IMR-90 (cell line): Measurements from ENCODE around the gene DDAH2. TPM values are rescaled to one million over a fixed set of nuclear protein-coding genes. Genes with fewer than 3 reads are reported as not detected.
A peak's percentile ranks its signal among the peaks of the same experiment; 100 is the strongest.

Experiments
- ATAC-seq: fragments of 200-7000 bp; cut with Tn5 transposase; 2 replicates; pipeline ENCODE4 v1.9.1; 2020; ENCODE audit warnings: low read depth, mild to moderate bottlenecking, moderate library complexity
- BruUV-seq: library from RNA; stranded (reverse); fragments of 400-500 nt; replicated peaks from 2 replicates; lab custom pipeline; 2021; lab: Mats Ljungman, UMichigan
- CTCF ChIA-PET: fragments of 300-600 bp; formaldehyde crosslinking; extraction: SDS; loops from one replicate; lab custom pipeline; 2021; ENCODE audit warnings: antibody characterized with exemption; lab: Yijun Ruan, JAX
- POLR2A ChIA-PET: fragments of 300-600 bp; sonication (Branson Sonifier 250); formaldehyde crosslinking; loops from one replicate; lab custom pipeline; 2022; ENCODE audit warnings: antibody characterized with exemption; ENCODE audit not compliant: unreplicated experiment; lab: Charles Lee
- DNase-seq: peaks from one replicate; pipeline ENCODE4 v3.0.0; 2013
- H2AFZ ChIP-seq: replicated peaks from 2 replicates; pipeline ENCODE3; 2013; ENCODE audit warnings: low read length, mild to moderate bottlenecking; ENCODE audit not compliant: poor library complexity
- H2AK5ac ChIP-seq: 2 replicates; pipeline ENCODE4 v1.6.1; 2013; ENCODE audit warnings: low read depth, low read length, inconsistent platforms
- H2AK9ac ChIP-seq: replicated peaks from 2 replicates; pipeline ENCODE3; 2013; ENCODE audit warnings: mild to moderate bottlenecking, low read depth, low read length, moderate library complexity; ENCODE audit not compliant: poor library complexity
- H2BK120ac ChIP-seq: 2 replicates; pipeline ENCODE4 v1.6.1; 2013; ENCODE audit warnings: low read depth, low read length, inconsistent platforms
- H2BK15ac ChIP-seq: 3 replicates; pipeline ENCODE4 v1.6.1; 2013; ENCODE audit warnings: low read depth, low read length, inconsistent platforms
- H2BK20ac ChIP-seq: 2 replicates; pipeline ENCODE4 v1.6.1; 2013; ENCODE audit warnings: low read depth, mild to moderate bottlenecking, inconsistent platforms, low read length, moderate library complexity
- H2BK5ac ChIP-seq: 2 replicates; pipeline ENCODE4 v1.6.1; 2013; ENCODE audit warnings: mild to moderate bottlenecking, low read depth, low read length, inconsistent platforms; ENCODE audit not compliant: poor library complexity, severe bottlenecking
- H3K14ac ChIP-seq: replicated peaks from 2 replicates; pipeline ENCODE4 v1.6.1; 2013; ENCODE audit warnings: low read depth, low read length, inconsistent platforms
- H3K18ac ChIP-seq: 2 replicates; pipeline ENCODE4 v1.6.1; 2013; ENCODE audit warnings: low read depth, low read length, control low read depth
- H3K23ac ChIP-seq: 2 replicates; pipeline ENCODE4 v1.6.1; 2013; ENCODE audit warnings: low read depth, low read length, inconsistent platforms
- H3K27ac ChIP-seq: 2 replicates; pipeline ENCODE4 v1.5.1; 2013; ENCODE audit warnings: mild to moderate bottlenecking, control low read depth, low read length; ENCODE audit not compliant: insufficient read depth
- H3K27me3 ChIP-seq: 2 replicates; pipeline ENCODE4 v1.6.1; 2013; ENCODE audit warnings: low read length; ENCODE audit not compliant: control insufficient read depth, insufficient read depth
- H3K36me3 ChIP-seq: 2 replicates; pipeline ENCODE4 v1.6.1; 2013; ENCODE audit warnings: low read length, mixed read lengths; ENCODE audit not compliant: control insufficient read depth, insufficient read depth
- H3K4ac ChIP-seq: 2 replicates; pipeline ENCODE4 v1.6.1; 2013; ENCODE audit warnings: low read depth, low read length, inconsistent platforms
- H3K4me1 ChIP-seq: 2 replicates; pipeline ENCODE4 v1.6.1; 2013; ENCODE audit warnings: low read length, mixed read lengths; ENCODE audit not compliant: control insufficient read depth, insufficient read depth
- H3K4me2 ChIP-seq: 2 replicates; pipeline ENCODE4 v1.6.1; 2013; ENCODE audit warnings: low read depth, mild to moderate bottlenecking, control low read depth, low read length, moderate library complexity
- H3K4me3 ChIP-seq: 2 replicates; pipeline ENCODE4 v1.5.1; 2013; ENCODE audit warnings: low read depth, mild to moderate bottlenecking, control low read depth, low read length, moderate library complexity; ENCODE audit not compliant: insufficient read depth
- H3K56ac ChIP-seq: 2 replicates; pipeline ENCODE4 v1.6.1; 2013; ENCODE audit warnings: low read length, inconsistent platforms; ENCODE audit not compliant: insufficient read depth; ENCODE audit errors: extremely low read depth
- H3K79me1 ChIP-seq, 2 experiments: 2 replicates each; pipeline ENCODE4 v1.6.1; 2013; ENCODE audit warnings: low read length in 2 of 2, inconsistent platforms in 1 of 2, low read depth in 1 of 2
- H3K9ac ChIP-seq: 2 replicates; pipeline ENCODE4 v1.6.1; 2013; ENCODE audit warnings: low read depth, low read length, control low read depth
- H3K9me1 ChIP-seq: 2 replicates; pipeline ENCODE4 v1.6.1; 2013; ENCODE audit warnings: low read length, inconsistent platforms; ENCODE audit not compliant: insufficient read depth
- H3K9me3 ChIP-seq: 2 replicates; pipeline ENCODE4 v1.6.1; 2013; ENCODE audit warnings: low read length; ENCODE audit not compliant: control insufficient read depth, insufficient read depth
- H4K20me1 ChIP-seq: 2 replicates; pipeline ENCODE4 v1.6.1; 2013; ENCODE audit warnings: low read length, inconsistent platforms; ENCODE audit not compliant: insufficient read depth
- H4K5ac ChIP-seq: 2 replicates; pipeline ENCODE4 v1.6.1; 2013; ENCODE audit warnings: mild to moderate bottlenecking, low read depth, low read length, control low read depth
- H4K8ac ChIP-seq, 2 experiments: 2 replicates each; pipeline ENCODE4 v1.6.1; 2013; ENCODE audit warnings: low read depth in 2 of 2, low read length in 2 of 2, control low read depth in 1 of 2, inconsistent platforms in 1 of 2
- H4K91ac ChIP-seq: 2 replicates; pipeline ENCODE4 v1.6.1; 2013; ENCODE audit warnings: low read depth, low read length, inconsistent platforms; ENCODE audit not compliant: insufficient read depth
- BHLHE40 ChIP-seq: fragments of 150-350 bp; IDR thresholded peaks from 2 replicates; pipeline ENCODE4 v1.6.1; 2016; ENCODE audit warnings: mild to moderate bottlenecking, low read depth, low read length
- CEBPB ChIP-seq: IDR thresholded peaks from 2 replicates; pipeline ENCODE4 v1.6.1; 2012; ENCODE audit warnings: low read depth, low read length, improper control_type of control experiment
- CHD1 ChIP-seq: IDR thresholded peaks from 2 replicates; pipeline ENCODE4 v1.6.1; 2012; ENCODE audit warnings: low read depth, low read length, improper control_type of control experiment
- ELK1 ChIP-seq: fragments of 150-350 bp; IDR thresholded peaks from 2 replicates; pipeline ENCODE4 v1.6.1; 2016; ENCODE audit warnings: low read depth, mild to moderate bottlenecking, low read length, moderate library complexity, borderline replicate concordance
- FOS ChIP-seq: fragments of 150-350 bp; IDR thresholded peaks from 2 replicates; pipeline ENCODE4 v1.6.1; 2016; ENCODE audit warnings: low read depth, low read length
- MAFK ChIP-seq: IDR thresholded peaks from 2 replicates; pipeline ENCODE4 v1.6.1; 2012; ENCODE audit warnings: low read depth, low read length, improper control_type of control experiment
- MAZ ChIP-seq: IDR thresholded peaks from 2 replicates; pipeline ENCODE4 v1.6.1; 2012; ENCODE audit warnings: low read depth, mild to moderate bottlenecking, low read length, improper control_type of control experiment, moderate library complexity, borderline replicate concordance
- MXI1 ChIP-seq: IDR thresholded peaks from 2 replicates; pipeline ENCODE4 v1.6.1; 2012; ENCODE audit warnings: low read depth, mild to moderate bottlenecking, low read length, moderate library complexity, borderline replicate concordance
- NFE2L2 ChIP-seq: fragments of 150-350 bp; IDR thresholded peaks from 2 replicates; pipeline ENCODE4 v1.6.1; 2016; ENCODE audit warnings: low read depth, mild to moderate bottlenecking, low read length
- POLR2A ChIP-seq: IDR thresholded peaks from 2 replicates; pipeline ENCODE4 v1.6.1; 2012; ENCODE audit warnings: mild to moderate bottlenecking, low read depth, low read length
- RAD21 ChIP-seq: IDR thresholded peaks from 2 replicates; pipeline ENCODE4 v1.6.1; 2012; ENCODE audit warnings: low read length, improper control_type of control experiment
- RCOR1 ChIP-seq: IDR thresholded peaks from 2 replicates; pipeline ENCODE4 v1.6.1; 2012; ENCODE audit warnings: mild to moderate bottlenecking, low read length, improper control_type of control experiment; ENCODE audit not compliant: insufficient replicate concordance
- RFX5 ChIP-seq: IDR thresholded peaks from 2 replicates; pipeline ENCODE4 v1.8.0; 2012; ENCODE audit warnings: low read depth, mild to moderate bottlenecking, low read length, moderate library complexity
- SMC3 ChIP-seq: fragments of 150-350 bp; IDR thresholded peaks from 2 replicates; pipeline ENCODE4 v1.6.1; 2016; ENCODE audit warnings: low read depth, mild to moderate bottlenecking, antibody characterized with exemption, low read length, moderate library complexity
- USF2 ChIP-seq: fragments of 150-350 bp; IDR thresholded peaks from 2 replicates; pipeline ENCODE4 v1.6.1; 2017; ENCODE audit warnings: mild to moderate bottlenecking, antibody characterized with exemption, low read length, low read depth
- WGBS, 2 experiments: methylation state at CpG; one replicate each; pipeline versions ENCODE4 v1.1.5 to v1.1.7; 2013; ENCODE audit warnings: missing lambda C conversion rate in 2 of 2; ENCODE audit not compliant: insufficient read length in 1 of 2; ENCODE audit errors: extremely low coverage in 2 of 2; 5-methylcytosine and 5-hydroxymethylcytosine counted together
- dilution Hi-C: fragments of 300-500 bp; cut with HindIII; formaldehyde crosslinking; loops from one replicate; pipeline ENCODE4 v1.14.3; 2018; ENCODE audit warnings: low sequenced_read_pairs; ENCODE audit not compliant: unreplicated experiment
- in situ Hi-C: fragments of 300-500 bp; cut with MboI; formaldehyde crosslinking; loops from 3 replicates; pipeline ENCODE4 v1.14.3; 2019; ENCODE audit warnings: low sequenced_read_pairs, inconsistent platforms, mixed read lengths
- intact Hi-C: fragments of 100-400 bp; cut with micrococcal nuclease; formaldehyde crosslinking; loops from 2 replicates; pipeline ENCODE4 v1.10.0; 2022
- polyA plus RNA-seq, 3 experiments: library from polyadenylated mRNA; depleted of rRNA; stranded (reverse); fragments of >200 nt; gene quantifications; 2 replicates each; pipeline ENCODE4 v1.2.3, GENCODE V29; 2012; ENCODE audit warnings: low replicate concordance in 1 of 3
- total RNA-seq: library from RNA; depleted of rRNA; stranded (reverse); fragments of >200 nt; gene quantifications from 2 replicates; pipeline ENCODE4 v1.2.3, GENCODE V29; 2012
- TF ChIP-seq, protein P1 (sequence below): conservative IDR thresholded peaks from 2 replicates; pipeline ENCODE4 v1.5.1; 2012; ENCODE audit warnings: mild to moderate bottlenecking, low read depth, low read length, improper control_type of control experiment

DDAH2 gene
- total and polyA plus RNA-seq, 2 of the 4 experiments (the other 2 are of a cell fraction), result 40.7 to 57.9 TPM

- H3K4me2 ChIP-seq, result no peak overlapping the region
- H3K56ac ChIP-seq, result no peak overlapping the region
- TF ChIP-seq FOS (no peak), MAFK (no peak), SMC3 (no peak), BHLHE40 (no peak), RAD21 (no peak), RCOR1 (no peak), CHD1 (no peak), POLR2A (no peak), RFX5 (no peak), USF2 (no peak), ELK1 (no peak), MAZ (no peak), MXI1 (no peak), NFE2L2 (no peak), CEBPB (no peak)
- TF ChIP-seq, protein P1, sequence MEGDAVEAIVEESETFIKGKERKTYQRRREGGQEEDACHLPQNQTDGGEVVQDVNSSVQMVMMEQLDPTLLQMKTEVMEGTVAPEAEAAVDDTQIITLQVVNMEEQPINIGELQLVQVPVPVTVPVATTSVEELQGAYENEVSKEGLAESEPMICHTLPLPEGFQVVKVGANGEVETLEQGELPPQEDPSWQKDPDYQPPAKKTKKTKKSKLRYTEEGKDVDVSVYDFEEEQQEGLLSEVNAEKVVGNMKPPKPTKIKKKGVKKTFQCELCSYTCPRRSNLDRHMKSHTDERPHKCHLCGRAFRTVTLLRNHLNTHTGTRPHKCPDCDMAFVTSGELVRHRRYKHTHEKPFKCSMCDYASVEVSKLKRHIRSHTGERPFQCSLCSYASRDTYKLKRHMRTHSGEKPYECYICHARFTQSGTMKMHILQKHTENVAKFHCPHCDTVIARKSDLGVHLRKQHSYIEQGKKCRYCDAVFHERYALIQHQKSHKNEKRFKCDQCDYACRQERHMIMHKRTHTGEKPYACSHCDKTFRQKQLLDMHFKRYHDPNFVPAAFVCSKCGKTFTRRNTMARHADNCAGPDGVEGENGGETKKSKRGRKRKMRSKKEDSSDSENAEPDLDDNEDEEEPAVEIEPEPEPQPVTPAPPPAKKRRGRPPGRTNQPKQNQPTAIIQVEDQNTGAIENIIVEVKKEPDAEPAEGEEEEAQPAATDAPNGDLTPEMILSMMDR, result no peak
- no peak overlapping the region for H3K23ac ChIP-seq
- H3K4me3 ChIP-seq, result no peak overlapping the region
- DNase-seq (no peak), ATAC-seq (no peak)
- peaks cover 35% of the 10 kb centered on the region for H3K27me3 ChIP-seq
- H3K79me1 ChIP-seq, result no peaks in the 10 kb centered on the region
- H3K9me1 ChIP-seq, result no peaks in the 10 kb centered on the region
- H2AFZ ChIP-seq, result no peak overlapping the region
- H2AK5ac ChIP-seq, result 0 out of 2 replicates have a peak overlapping the region, but pooled peaks have one; percentile 3
- H3K9me3 ChIP-seq, result no peaks in the 10 kb centered on the region
- no TSS peak for BruUV-seq
- no peaks in the 10 kb centered on the region for H3K4me1 ChIP-seq
- H4K91ac ChIP-seq, result no peak overlapping the region
- no peaks in the 10 kb centered on the region for H3K36me3 ChIP-seq
- intact Hi-C loops (no loop called here), dilution Hi-C loops (no loop called here), in situ Hi-C loops (no loop called here)
- H4K8ac ChIP-seq, result no peak overlapping the region
- WGBS, 2 experiments, result 90% methylated on average over 7 of the region's 8 CpGs; no CpG with 5 or more reads in 1 of the 2 experiments
- H2BK5ac ChIP-seq, result no peak overlapping the region
- H2AK9ac ChIP-seq, result no peak overlapping the region
- H4K20me1 ChIP-seq, result no peaks in the 10 kb centered on the region; the same call in 1 of the 2 replicates
- H4K5ac ChIP-seq, result no peak overlapping the region
- H3K4ac ChIP-seq, result no peak overlapping the region
- H3K14ac ChIP-seq, result no peak overlapping the region
- POLR2A ChIA-PET, result no interaction called here
- H3K27ac ChIP-seq, result no peak overlapping the region
- no peak overlapping the region for H2BK120ac ChIP-seq
- H2BK15ac ChIP-seq, result no peak overlapping the region
- H3K18ac ChIP-seq, result no peak overlapping the region
- CTCF ChIA-PET, result no interaction called here
- H2BK20ac ChIP-seq, result no peak overlapping the region
- no peak overlapping the region for H3K9ac ChIP-seq
Observed at GRCh38 chr6:31712296-31712695, 16.8 kb downstream of the DDAH2 start.
